ENCODE data around the gene DNASE1L2.

DNASE1L2 gene

DNA sequence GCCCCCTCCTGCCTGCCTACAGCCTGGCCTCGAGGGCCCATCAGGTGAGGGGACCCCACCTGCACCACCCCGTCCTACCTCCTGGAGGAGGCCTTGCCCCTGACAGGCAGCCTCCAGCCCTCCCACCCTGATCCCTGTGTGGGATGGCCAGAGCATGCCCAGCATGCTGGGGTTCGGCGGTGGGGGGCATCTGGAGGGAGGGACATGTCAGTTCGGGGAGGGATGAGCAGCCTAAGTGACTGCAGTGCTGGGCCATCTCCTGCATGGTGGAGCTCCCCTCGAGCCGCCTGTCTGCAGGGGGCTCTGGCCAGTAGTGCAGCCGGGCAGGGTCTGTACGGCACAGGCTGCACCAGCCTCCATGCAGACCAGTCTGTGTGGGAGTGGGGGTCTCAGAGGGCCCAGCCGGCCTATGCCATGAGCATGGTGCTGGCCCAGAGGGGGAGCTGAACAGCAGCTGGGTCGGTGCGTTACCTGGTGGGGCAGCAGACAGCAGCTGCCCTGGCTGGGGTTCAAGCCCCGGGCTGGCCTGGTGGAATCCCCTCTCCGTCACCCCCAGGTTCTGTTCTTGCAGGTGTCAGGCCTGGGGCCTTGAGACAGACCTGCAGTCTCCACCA, 35.7 kb downstream of the DNASE1L2 start:
- DNase-seq, result no peak

DNA sequence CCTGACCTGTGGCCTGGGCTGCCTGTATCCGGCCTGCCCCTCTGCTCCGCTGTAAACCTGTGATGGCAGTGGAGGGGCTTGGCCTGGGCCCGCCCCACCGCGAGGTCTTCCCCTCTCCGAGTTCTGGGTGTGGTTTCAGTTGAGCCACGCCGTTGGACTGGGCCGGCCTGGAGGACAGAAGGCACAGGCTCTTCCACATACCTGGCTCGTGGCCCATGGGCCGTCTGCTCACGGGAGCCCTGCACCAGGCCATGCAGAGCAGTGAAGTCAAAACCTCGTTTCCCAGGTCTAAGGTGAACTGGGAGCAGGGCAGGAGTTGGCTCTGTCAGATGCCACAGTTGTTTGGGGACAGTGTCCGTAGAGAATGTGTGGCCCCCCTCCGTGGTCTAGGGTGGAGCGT, 37.2 kb downstream of the DNASE1L2 start:
- no peak for DNase-seq

DNA sequence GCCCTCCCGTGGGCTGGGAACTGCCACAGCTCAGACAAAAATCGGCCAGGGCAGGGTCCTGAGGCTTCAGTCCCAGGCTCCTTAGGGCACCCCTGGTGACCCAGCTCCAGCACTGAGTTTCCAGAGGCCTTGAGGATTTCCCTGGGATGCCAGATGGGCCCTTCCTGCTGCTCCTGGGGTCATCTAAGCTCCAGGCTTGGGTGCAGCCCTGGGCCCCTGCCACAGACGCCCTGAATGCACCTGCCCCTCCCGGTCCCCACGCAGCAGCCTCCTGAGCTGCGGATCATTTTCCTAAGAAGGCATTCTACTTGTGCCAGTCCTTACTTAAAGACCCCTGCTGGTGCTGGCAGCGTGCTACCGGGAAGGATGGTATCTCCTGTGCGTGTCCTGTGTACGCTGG, 37.7 kb downstream of the DNASE1L2 start:
- no peak for DNase-seq

DNA sequence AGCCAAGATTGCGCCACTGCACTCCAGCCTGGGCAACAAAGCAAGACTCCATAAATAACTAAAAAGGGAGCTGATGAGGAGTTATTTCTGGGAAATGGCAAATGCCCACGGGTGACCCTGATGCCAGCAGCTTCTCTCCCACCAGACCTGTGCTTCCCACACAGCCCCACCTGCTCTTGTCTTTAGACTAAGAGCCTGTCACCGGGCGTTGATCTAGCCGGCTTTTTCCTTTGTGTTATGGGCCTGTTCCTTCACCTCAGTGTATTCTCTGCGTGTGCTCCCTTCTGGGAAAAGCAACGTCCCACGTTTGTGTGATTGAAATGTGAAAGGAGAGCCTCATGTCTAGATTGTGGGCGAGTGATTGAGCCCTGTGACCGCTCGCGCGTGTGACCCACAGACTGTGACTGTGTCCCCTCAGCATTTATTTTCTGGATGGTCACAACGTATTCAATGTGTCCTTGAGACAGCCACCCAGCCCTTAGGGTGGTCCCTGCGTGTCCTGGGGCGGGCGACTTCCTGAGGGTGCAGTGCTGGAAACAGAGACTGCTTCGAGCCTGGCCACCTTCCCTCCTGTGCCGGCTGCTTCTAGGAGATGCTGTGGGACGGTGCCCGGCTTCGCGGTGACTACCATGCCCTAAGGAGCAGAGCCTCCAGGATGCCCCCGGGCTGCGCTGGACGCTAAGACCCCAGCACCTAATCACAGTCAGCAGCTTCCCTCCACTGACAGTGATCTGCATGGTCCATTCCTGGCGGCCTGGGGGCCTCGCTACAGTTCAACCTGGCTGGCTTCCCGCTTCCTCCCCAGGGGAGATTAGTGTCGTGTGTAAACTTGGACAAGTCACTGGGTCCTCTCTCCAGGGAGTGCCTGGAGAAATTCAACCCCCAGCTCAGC, 39.5 kb downstream of the DNASE1L2 start:
- DNase-seq, result no peak

DNA sequence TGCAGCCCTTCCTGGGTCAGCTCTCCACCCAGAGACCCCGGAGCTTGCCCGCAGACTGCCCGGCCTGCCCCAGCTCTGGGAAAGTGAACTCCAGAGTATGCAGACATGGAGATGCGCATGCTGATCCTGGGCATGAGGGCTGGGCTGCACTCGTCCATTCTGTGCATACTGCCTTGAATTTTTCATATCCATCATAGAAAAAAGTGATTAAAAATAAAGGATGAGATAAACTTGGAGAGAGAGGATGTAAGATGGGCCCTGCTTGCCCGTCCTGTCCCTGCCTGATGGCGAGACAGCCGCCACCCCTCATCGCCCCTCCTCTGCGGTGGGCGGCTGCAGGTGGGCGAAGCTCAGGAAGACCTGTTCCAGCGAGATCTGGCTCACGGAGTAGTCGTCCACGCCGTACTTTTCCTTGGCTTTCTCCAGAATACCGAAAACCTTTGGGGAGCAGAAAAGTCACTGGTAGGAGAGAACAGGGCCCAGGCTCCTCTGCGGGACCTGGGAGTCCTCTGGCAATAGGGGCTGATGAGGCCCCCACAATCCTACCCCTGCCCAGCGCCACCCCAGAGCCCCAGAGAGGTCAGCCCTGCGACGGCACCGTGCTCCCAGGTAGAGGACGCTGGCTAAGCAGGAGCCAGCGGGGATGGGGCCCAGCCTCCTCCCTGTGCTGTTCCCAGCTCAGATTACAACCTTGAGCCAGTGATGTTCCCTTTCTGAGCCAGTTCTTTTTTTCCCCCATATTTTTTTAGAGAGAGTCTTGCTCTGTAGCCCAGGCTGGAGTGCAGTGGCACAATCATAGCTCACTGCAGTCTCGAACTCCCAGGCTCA, 40.3 kb downstream of the DNASE1L2 start:
- no peak for DNase-seq

DNA sequence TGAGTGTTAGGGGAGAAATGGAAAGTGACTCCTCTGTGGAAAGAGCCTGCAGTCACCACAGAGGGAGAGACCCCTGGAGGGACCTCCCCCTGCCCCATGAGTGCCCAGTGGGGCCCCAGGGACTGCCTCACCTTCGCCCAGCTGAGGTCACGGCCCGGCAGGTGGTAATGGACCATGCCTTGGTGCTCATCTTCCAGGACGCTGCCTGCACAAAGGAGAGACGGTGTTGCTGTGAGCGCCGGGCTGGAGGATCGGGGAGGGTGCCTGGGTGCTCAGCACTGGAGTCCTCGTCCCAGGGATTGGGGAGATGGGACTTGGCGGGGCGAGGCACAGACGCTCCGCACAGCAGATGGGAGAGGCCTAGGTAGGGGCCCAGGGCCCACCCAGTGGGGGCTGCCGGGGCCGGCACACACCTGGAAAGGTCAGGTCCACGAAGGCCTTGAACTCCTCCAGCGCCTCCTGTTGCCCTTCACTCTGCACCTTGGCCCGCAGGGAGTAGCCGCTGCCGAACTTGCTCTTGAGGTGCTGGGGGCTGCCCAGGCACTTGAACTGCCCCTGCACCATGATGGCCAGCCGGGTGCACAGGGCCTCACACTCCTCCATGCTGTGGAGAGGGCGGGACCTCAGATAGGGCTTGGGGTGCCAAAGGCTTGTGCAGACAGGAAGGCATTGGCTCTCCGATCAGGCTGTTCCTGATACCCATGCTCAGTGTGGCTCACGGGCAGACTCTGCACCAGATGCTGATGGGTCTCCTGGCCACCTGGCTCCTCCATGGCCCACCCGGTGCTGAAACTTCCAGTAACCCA, 41.4 kb downstream of the DNASE1L2 start:
- DNase-seq, result no peak

DNA sequence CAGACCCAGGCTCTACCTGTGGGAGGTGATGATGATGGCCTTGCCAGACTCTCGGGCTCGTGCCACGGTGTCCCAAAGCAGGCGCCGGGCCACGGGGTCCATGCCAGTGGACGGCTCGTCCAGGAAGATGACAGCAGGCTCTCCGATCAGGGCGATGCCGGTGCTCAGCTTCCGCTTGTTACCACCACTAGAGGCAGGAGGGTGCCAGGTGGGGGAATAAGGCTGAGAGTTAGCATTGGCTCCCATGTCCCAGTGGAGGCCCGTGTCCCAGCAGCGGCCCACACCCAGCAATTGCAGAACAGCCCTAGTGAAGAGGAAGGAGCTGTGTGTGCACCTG, 42.0 kb downstream of the DNASE1L2 start:
- no peak for DNase-seq

DNA sequence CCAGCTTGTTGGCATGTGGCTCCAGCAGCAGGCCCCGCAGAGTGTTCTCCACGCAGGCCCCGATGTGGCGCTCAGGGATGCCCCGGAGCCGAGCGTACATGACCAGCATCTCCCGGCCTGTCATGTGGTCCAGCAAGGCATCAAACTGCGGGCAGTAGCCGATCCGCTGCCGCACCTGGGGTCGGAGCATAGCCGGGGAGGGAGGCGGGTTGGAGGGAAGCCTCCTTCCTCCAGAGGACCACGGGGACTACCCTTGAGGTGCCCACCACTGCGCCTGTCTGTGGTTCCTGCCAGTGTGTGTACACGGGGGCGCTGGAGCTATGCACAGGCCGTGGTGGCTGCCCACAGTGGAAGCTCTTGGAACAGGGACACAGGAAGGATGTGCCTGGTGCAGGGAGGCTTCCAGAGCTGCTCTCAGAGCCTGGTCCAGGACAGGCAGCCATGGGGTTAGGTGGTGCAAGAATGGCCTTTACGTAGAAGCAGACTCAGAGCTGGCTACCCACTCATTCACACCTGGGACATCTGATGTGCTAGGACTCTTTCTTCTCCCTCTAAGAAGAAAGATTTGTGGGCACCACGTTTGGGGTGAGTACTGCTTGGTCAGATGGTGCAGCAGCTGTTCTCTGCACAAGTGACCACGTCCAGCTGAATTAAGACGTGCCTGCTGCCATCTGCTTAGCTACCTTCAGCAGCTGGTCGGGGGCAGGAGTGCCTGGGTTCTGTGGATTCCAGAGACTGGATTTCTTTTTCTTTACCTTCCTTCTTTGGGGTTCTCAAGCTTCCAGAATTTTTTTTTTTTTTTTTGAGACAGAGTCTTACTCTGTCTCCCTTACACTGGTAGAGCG, 42.9 kb downstream of the DNASE1L2 start:
- no peak for DNase-seq

DNA sequence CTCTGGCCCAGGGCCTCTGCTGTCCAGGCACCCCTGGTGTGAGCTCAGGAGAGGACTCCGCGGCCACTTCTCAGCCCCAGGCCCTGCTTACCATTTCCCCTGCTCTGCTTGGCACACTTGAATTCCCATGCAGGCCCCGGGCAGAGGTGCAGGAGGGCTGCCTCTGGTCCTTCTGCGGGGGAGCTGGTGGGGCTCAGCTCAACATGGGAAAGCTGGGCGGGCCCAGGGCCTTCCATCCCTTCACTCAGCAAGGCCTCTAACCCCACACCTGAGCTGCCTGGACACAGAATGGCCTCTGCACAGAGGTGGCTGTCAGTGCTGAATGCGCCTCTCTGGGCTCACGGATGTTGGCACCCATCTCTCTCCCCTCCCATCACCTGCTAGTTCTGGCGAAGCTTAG, 44.2 kb downstream of the DNASE1L2 start:
- DNase-seq, result no peak

DNA sequence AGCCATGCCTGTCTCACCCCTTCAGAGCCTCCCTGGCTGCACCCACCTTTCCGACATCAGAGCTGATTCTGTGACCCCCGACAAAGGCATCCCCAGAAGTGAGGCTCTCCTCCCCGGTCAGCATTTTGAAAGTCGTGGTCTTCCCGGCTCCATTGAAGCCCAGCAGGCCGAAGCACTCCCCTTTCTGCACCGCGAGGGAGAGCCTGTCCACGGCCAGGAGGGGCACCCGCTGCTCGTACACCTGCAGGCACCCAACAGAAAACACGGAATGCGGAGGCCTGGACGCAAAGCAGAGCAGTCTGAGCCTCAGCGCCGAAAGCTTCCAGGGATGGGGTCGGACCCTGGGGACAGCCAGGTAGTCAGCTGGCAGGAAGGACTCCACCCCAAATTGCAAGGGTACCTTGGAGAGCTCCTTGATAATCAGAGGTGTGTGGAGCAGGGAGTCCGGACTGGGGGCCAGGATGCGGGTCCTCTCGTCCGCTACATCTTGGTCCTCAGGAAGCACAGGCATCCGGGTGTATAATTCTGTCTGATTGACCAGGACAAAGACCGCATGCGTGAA, 44.8 kb downstream of the DNASE1L2 start:
- DNase-seq, result no peak

DNA sequence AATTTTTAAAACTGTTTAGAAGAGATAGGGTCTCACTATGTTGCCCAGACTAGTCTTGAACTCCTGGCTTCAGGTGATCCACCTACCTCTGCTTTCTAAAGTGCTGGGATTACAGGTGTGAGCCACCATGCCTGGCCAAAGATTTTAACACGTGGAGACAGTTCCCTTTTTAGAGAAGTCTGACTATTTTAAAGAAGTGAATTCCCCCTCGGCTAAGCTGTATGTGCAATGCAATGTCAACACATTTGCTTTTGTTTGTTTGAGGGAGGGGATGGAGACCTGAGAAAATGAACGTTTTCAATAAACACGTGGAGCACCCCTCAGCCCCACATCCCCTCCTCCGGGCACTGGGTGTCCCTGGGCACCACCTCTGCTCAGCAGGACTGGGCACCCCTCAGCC, 46.0 kb downstream of the DNASE1L2 start:
- no peak for DNase-seq

DNA sequence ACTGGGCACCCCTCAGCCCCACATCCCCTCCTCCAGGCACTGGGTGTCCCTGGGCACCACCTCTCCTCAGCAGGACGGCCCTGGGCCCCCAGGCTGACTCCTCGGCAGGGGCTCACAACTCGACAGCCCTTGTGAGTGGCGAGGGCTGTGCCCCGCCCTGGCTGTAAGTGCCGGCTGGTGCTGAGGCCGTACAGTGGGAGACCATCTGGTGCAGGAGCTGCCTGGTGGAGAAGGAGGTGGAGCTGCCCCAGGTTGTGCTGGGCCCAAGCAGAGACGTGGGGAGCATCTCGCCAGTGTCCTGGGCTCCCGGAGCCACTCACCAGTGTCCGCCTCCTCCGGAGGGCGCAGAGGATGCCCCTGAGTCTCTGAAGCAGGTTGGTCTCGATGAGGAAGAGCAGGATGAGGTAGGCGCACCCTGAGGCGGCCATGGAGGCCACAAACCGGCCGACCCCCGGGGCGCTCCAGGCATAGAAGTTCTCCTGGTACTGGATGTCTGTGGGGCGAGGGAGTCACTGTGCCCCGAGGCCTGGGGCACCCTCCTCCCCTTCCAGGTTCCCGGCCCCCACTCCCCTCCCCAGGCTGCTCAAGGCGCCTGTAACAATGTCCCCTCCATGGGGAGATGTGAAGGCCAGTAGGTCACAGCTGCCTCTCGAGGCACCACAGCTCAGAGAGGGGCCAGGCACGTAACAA, 46.8 kb downstream of the DNASE1L2 start:
- no peak for DNase-seq

DNA sequence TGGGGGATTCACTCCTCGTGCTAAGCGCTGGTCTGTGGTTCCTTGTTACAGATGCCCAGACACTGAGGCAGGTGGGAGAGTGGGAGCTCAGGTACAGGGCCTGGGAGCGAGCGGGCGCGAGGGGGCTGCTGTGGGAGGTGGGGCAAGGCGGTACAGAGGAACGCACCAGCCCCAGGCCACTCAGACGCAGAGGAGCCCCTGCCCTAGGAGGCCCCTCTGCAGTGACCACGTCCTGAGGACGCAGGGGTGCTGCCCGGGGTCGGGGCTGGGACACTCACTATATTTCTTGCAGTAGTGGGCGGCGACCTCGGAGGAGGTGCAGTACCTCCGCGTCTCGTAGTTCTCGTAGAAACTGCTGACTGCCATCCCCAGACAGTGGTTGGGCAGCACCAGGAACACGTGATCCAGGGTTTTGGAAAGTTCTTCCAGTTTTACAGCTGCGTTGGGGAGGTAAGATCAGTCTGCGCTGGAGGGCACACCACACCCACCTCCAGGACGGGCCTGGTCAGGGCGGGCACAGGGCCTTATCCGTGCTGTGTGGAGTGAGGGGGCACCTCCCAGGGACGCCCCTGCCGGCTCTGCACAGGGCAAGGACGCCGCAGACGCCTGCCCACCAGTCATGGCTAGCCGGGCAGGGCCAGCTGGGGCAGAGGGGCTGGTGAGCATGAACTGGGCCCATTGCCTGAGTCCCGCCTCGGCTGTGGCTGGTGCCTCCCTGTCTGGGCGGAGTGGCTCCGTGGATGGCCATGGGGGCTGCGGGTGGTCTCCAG, 47.9 kb downstream of the DNASE1L2 start:
- no peak for DNase-seq

DNA sequence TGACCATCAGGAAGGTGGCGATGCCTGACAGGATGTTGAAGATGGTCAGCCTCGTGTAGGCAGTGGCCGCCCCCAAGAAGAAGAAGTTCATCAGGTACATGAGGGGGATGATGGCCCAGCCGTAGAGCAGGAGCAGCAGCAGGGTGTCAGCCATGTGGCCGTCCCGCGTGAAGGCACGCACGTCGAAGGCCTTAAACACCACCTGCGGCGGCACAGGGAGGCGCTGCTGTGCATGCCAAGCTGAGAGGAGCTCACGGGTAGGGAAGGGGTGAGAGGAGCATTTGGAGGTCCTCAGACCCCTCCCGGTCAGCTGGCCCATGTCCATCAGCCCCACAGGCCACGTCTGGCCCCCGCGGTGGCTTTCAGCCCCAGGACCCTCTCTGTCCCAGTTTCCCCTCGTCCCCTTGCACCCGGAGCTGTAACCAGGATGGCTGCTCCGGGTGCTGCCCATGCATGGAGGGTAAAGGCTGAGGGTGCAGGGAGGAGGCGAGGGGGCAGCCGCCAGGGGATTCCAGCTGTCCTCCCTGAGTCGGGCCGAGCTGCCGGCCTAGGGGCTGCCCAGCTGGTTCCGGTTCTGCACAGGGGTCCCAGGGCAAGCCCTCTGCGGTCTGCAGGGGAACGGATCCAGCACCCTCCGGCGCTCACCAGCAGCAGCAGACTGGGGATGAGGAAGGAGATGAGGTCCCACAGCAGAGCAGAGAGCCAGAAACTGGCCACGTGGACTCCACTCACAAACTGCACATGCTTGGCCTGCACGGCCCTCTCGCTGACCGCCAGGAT, 48.7 kb downstream of the DNASE1L2 start:
- no peak for DNase-seq

DNA sequence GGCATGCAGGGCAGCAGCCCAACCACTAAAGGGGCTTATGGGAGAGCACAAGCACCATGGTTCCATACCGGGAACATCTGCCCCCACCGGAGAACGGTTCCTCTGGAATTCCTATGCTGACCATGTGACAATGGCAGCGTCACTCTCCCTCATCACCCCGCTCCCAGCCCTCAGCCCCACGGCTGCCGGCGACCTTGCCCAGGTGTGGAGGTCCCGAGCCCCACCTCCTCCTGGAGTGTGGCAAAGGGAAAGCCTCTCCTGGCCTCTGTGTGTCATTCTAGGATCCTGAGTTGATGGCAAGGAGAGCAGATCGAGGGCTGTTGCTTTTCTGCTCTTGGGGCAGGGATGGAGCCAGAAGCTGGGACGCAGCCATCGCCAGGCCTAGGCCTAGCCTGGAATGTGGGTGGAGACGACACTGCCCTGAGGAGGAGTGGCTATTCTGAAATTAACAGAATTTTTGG, 49.5 kb downstream of the DNASE1L2 start:
- DNase-seq, result no peak

DNA sequence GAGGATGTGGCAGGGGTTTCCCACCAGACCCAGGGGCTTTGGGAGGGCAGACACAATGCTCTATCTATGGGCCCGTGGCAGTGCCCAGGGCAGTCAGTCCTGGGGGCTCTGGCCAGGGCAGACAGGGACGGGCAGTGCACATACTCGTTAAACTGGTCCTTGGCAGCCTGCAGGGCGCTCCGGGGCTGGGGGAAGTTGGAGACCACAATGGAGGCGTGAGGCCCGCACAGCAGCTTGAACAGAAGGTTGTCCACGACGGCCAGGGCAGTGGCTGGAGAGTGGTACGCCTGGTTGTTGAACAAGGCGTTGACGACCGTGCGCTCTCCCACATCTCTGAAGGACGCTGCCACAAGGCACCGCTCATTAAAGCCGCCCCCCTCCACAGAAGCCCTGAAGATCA, 50.3 kb downstream of the DNASE1L2 start:
- no peak for DNase-seq

DNA sequence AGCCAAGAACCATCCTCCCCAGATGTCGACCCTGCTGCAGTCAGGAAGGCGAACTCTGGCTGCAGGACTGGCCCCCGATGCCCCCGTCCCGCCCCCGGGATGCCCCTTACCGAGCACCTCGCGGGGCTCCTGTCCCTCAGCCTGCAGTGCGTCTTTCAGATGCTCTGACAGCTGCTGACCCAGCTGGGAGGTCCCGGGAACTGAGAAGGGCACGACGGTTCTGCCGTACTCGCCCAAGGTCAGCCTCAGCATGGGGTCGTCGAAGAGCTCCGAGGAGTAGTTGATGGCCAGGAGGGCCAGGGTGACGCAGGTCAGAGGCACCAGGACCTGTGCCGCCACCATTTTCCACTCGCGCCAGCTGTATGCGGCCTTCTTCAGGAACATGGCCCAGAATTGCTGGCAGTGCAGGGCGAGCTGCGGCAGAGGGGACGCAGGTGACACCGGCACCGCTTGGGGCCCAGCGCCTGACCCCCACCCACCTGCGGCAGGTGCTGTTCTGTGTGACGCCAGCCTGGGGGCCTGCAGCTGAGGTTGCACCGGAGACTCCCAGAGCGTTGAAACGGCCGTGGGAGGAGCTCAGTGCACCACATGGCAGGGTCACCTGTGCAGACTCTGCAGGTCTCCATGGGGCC, 51.8 kb downstream of the DNASE1L2 start:
- DNase-seq, result no peak
